ENCODE measurements around the gene ZDHHC1.

DNA sequence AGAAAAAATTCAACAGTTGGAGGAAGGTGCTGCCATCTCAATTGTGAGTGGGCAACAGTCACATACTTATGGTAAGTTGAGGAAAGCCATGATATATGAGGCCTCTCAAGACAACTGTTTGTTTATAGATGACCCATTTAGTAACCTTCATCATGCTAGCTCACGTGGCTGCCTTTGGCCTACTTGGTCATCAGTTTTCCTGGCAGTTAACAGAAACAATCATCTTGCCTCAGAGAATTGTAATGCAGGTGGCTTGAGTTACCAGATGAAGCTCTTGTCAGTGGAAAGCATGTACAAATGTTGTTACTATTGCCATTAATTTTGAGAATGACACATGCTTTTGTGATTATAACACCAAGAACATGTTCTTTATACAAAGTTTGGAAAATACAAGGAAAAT is 37.6 kb downstream of the ZDHHC1 start:
- TF ChIP-seq SMC3 (IDR thresholded peaks at IDR 0.05; ENCODE audit: low read depth, low read length) = no peak
- TF ChIP-seq, protein P1, sequence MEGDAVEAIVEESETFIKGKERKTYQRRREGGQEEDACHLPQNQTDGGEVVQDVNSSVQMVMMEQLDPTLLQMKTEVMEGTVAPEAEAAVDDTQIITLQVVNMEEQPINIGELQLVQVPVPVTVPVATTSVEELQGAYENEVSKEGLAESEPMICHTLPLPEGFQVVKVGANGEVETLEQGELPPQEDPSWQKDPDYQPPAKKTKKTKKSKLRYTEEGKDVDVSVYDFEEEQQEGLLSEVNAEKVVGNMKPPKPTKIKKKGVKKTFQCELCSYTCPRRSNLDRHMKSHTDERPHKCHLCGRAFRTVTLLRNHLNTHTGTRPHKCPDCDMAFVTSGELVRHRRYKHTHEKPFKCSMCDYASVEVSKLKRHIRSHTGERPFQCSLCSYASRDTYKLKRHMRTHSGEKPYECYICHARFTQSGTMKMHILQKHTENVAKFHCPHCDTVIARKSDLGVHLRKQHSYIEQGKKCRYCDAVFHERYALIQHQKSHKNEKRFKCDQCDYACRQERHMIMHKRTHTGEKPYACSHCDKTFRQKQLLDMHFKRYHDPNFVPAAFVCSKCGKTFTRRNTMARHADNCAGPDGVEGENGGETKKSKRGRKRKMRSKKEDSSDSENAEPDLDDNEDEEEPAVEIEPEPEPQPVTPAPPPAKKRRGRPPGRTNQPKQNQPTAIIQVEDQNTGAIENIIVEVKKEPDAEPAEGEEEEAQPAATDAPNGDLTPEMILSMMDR (IDR thresholded peaks at IDR 0.05) = no peak
- TF ChIP-seq, protein P2, sequence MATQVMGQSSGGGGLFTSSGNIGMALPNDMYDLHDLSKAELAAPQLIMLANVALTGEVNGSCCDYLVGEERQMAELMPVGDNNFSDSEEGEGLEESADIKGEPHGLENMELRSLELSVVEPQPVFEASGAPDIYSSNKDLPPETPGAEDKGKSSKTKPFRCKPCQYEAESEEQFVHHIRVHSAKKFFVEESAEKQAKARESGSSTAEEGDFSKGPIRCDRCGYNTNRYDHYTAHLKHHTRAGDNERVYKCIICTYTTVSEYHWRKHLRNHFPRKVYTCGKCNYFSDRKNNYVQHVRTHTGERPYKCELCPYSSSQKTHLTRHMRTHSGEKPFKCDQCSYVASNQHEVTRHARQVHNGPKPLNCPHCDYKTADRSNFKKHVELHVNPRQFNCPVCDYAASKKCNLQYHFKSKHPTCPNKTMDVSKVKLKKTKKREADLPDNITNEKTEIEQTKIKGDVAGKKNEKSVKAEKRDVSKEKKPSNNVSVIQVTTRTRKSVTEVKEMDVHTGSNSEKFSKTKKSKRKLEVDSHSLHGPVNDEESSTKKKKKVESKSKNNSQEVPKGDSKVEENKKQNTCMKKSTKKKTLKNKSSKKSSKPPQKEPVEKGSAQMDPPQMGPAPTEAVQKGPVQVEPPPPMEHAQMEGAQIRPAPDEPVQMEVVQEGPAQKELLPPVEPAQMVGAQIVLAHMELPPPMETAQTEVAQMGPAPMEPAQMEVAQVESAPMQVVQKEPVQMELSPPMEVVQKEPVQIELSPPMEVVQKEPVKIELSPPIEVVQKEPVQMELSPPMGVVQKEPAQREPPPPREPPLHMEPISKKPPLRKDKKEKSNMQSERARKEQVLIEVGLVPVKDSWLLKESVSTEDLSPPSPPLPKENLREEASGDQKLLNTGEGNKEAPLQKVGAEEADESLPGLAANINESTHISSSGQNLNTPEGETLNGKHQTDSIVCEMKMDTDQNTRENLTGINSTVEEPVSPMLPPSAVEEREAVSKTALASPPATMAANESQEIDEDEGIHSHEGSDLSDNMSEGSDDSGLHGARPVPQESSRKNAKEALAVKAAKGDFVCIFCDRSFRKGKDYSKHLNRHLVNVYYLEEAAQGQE (IDR thresholded peaks at IDR 0.05; ENCODE audit: low read depth, low read length) = no peak
